AG09319 (cell line): Measurements from ENCODE around the gene DIP2C.

Source experiments
- DNase-seq: peaks from one replicate; pipeline ENCODE4 v3.0.0-alpha.2; 2010; ENCODE audit warnings: low read depth; ENCODE audit errors: extremely low read depth
- TF ChIP-seq, protein P1 (sequence below): IDR thresholded peaks from 2 replicates; pipeline ENCODE4 v1.5.1; 2011; ENCODE audit warnings: low read depth, mild to moderate bottlenecking, inconsistent platforms, low read length, moderate library complexity

The DIP2C gene

DNA sequence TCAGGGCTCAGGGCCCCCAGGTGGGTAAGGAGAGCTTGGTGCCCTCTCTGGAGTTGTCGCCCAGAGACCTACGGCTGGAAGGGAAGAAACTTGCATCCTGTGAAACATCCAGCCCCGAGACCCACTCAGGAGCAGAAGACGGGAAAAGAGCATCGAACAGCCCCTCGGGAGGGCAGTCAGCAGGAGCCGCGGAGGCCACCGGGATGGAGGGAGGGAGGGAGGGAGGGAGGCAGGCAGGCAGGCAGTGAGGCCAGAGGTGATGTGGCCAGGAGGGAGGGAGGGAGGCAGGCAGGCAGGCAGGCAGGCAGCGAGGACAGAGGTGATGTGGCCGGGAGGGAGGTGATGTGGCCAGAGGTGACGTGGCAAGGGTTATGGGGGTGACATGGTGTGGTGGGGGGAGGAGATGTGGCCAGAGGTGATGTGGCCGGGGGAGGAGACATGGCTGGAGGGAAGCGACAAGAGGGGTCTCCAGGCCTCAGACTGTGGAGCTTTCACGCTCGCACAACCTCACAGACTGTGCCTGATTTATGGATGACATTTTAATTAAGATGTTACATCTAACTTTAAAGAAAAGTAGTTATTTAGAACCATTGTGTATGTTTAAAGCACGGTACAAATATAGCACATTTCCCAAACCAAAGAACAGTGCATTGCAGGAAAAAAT, 141.1 kb downstream of the DIP2C start:
- no peak for DNase-seq
- TF ChIP-seq, protein P1, sequence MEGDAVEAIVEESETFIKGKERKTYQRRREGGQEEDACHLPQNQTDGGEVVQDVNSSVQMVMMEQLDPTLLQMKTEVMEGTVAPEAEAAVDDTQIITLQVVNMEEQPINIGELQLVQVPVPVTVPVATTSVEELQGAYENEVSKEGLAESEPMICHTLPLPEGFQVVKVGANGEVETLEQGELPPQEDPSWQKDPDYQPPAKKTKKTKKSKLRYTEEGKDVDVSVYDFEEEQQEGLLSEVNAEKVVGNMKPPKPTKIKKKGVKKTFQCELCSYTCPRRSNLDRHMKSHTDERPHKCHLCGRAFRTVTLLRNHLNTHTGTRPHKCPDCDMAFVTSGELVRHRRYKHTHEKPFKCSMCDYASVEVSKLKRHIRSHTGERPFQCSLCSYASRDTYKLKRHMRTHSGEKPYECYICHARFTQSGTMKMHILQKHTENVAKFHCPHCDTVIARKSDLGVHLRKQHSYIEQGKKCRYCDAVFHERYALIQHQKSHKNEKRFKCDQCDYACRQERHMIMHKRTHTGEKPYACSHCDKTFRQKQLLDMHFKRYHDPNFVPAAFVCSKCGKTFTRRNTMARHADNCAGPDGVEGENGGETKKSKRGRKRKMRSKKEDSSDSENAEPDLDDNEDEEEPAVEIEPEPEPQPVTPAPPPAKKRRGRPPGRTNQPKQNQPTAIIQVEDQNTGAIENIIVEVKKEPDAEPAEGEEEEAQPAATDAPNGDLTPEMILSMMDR, result no peak

- TF ChIP-seq, protein P1, result no peak
- no peak for DNase-seq
Measured at GRCh38 chr10:547591-548081, 141.8 kb downstream of the DIP2C start.

DNA sequence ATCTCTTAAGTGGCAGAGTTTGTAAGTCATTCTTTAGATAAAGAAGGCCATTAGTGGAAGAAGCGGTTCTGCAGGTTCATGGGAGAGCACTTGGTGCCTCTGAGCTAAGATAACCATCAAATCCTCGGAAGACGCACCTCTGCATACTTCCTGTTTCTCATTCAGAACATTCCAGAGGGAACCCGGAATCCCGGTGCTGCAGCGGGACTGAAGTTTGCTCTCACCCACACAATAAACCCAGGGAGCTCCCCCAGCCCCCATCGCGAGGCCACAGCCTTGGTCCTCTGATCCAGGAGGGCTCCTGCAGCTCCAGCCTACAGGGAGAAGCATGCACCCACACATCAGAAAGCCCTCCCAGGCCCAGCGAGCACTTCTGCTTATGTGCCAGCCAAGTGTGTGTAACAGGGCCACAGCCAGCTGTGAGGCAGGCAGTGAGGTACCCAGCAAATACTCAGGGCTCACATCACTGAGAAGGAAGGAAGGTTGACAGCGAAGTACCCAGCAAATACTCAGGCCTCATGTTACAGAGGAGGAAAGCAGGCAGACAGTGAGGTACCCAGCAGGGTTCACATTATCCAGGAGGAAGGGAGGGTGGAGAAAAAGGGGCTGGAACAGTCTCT, 142.4 kb downstream of the DIP2C start:
- TF ChIP-seq, protein P1, result no peak
- DNase-seq, result no peak

DNA sequence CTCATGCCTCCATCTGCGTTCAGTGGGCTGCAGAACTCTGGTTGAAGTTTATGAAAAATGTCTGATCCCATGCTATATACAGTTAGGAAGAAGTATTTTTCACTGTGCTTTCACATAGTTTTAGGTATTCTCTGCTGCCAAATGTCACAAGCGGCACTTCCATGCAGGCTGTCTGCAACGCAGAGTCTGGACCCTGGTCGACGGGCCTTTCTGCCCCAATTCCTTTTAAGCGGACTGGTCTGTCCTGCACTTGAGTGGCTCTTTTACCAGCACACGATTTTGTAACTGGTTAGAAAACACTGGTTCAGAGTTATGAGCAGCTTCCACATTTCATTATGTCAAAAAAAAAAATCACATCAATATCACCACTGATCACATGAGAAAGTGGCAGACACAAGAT, 143.0 kb downstream of the DIP2C start:
- DNase-seq, result no peak
- TF ChIP-seq, protein P1, result no peak

- TF ChIP-seq, protein P1, result no peak
- DNase-seq, result no peak
Measured at GRCh38 chr10:543862-544822, 145.3 kb downstream of the DIP2C start.

GRCh38 chr10:543131-543530, 146.3 kb downstream of the DIP2C start:
- TF ChIP-seq, protein P1, result no peak
- DNase-seq, result no peak
